DMS153 (cell line): ENCODE measurements around the gene PGAP2.
"Not testable (repeated sequence)": the region's sequence is repeated elsewhere in the genome, so short reads cannot be mapped to it uniquely, and the experiment has no call there.

Experiments used
- DNase-seq: peaks from one replicate; lab custom pipeline; 2025; lab: John Stamatoyannopoulos, UW

The PGAP2 gene

DNA sequence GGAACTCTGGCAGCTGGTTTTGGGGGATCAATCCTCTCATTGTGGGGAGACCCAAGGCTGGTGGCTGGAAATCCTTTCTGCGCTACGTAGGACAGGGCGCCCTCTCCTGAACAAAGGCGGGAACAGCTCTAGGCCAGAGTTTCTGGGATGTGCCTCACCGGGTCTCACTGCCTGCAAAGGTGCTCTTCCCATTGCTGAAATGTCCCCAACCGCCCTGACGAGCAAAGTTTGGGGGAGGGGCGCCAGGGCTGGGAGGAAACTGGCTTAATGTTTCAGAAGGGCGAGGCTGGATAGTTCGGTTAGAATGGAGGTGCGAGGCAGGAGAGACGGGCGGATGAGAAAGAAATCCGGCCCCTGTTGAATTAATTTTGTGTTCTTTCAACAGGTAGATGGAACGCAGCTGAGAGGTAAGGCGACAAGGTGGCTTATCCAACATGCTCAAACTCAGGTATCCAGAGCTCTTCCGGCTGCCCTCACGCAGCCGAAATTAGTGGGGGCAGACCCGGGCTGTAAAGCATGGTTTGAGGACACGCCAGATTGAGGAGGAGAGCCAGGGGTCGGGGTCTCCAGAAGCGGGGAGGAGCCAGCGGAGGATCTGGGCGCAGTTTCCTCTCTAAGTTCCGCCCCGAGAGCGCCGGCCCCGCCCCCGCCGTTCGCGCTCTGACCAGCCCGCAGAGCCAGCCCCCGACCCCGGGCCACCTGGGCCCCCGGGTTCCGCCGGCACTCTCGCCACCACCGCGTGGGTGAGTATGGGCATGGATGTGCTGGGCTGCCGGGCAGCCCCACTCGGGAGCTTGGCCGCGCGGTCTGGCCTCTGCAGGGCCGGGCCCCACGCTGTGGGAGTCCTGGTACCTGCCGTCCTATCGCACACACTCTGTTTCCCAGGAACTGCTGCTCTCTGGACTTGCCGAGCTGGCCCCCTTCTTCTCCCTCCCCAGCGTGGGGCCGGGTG, at the start of gene PGAP2:
Gene PGAP2, plus strand, starts transcription at position 652 of the 952 bp plus-strand sequence. CDS start 2,700 bp downstream, outside the sequence.
- DNase-seq: peak; percentile 62

DNA sequence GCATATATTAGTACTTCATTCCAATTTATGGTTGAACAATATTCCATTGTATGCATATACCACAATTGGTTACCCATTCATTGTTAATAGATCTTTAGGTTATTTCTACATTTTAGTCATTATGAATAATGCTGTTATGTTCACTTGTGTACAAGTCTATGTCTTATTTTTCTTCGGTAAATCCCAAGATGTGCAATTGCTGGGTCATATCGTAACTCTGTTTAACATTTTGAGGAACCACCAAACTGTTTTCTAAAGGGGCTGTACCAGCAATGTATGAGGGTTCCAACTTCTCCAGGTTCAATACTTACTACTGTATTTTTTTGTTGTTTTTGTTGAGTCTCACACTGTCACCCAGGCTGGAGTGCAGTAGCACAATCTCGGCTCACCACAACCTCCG, 44.1 kb upstream of the PGAP2 start:
- DNase-seq: no peak

DNA sequence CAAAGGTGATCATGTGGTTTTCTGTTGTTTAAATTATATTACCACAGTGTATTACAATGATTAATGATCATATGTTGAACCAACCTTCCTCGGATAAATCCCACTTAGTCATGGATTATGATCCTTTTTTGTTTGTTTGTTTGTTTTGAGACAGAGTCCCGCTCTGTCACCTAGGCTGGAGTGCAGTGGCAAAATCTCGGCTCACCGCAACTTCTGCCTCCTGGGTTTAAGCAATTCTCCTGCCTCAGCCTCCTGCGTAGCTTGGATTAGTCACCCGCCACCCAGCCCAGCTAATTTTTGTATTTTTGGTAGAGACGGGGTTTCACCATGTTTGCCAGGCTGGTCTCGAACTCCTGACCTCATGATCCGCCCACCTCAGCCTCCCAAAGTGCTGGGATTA, 41.5 kb upstream of the PGAP2 start:
- DNase-seq: not testable (repeated sequence)

DNA sequence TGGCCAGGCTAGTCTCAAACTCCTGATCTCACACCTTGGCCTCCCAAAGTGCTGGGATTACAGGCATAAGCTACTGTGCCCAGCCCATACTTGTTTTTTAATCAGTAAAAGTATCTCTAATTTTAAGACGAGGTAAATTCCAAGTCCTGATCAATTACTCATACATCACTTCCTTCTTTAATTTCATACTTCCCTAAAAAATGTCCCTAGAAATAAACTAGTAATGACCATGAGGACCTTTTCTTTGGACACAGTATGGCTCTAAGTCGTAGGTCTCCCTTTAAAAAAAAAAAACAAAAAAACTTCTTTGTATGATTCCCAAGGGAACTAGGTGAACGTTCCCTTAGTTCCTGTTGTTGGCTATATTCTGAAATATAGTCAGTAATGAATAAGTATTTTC, 40.8 kb upstream of the PGAP2 start:
- DNase-seq: no peak

DNA sequence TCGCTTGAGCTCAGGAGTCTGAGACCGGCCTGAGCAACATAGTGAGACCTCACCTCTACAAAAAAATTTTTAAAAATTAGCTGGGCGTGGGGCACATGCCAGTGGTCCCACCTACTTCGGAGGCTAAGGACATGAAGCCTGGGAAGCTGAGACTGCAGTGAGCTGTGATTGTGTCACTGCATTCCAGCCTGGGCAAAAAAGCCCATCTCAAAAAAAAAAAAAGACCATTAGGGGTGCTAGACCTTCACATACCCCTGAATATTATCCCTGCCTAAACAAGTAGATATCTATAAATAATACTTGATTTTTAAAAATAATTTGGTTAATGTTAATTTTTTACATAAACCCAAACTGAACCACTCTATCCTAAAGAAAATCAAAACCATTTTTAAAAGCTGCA, 35.2 kb upstream of the PGAP2 start:
- no peak for DNase-seq

DNA sequence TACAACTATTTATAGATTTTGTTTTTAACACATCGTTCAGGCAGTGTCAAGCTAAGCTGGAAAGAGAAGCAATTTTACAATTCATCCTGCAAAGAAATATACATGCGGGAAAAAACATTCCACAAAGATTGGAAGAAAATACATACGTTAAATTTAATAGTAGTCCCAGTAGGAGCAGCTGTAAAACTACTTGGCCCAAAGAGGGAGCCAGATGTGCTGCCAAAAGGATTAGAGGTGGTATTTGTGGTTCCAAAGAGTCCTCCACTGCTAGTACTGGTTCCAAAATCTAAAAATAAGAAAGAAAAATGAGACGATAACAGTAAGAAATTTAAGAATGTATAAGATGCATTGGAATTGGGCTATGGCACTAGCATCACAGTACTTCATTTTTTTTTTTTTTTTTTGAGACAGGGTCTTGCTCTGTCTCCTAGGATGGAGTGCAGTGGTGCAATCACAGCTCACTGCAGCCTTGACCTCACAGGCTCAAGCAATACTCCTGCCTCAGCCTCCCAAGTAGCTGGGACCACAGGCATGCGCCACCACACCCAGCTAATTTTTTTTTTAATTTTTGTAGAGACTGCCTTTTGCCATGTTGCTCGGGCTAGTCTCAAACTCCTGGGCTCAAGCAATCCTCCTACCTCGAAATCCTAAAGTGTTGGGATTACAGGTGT, 32.5 kb upstream of the PGAP2 start:
- no peak for DNase-seq

DNA sequence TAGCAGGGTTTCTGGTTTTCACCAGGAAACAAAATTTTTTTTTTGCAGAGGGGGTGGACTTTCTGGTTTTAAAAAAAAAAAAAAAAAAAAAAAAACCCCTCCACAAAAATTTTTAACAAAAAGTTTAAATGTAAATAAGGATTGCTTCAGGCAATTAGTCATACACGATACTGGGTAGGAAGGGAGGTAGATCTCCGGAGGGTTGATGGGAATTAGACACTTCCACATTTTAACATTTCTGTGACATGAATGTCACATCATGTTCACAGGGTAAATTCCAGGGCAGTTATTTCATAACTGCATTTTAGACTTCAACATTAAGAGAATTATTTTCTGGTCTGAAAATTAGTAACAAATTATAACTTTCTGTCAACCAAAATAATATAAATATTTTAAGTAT, 26.9 kb upstream of the PGAP2 start:
- no peak for DNase-seq

DNA sequence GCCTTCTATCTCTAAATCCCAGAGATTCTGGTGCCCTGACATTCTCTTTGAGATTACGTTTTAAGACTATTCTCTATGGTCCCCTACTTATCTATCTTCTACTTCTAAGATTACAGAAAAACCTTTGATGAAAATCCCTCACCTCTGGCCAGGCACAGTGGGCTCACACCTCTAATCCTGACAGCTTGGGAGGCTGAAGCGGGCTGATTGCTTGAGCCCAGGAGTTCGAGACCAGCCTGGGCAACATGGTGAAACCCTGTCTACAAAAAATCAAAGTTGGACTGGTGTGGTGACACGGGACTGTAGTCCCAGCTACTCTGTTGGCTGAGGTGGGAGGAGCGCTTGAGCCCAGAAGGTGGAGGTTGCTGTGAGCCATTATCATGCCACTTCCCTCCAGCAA, 25.4 kb upstream of the PGAP2 start:
- DNase-seq: no peak

DNA sequence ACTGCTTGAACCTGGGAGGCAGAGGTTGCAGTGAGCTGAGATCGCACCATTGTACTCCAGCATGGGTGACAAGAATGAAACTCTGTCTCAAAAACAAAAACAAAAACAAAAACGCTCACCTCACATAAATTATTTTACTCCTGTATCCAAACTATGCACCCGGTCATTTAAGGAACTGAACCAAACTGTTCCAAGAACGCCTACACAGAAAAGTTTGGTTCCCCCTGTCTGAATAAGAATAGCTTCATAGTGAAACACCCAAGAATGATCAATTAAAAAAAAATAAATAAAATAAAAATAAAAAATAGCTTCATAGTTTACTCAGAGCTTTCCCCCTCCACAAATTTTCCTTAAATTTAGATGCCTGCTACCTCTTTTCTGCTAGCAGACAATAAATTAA, 24.7 kb upstream of the PGAP2 start:
- no peak for DNase-seq

DNA sequence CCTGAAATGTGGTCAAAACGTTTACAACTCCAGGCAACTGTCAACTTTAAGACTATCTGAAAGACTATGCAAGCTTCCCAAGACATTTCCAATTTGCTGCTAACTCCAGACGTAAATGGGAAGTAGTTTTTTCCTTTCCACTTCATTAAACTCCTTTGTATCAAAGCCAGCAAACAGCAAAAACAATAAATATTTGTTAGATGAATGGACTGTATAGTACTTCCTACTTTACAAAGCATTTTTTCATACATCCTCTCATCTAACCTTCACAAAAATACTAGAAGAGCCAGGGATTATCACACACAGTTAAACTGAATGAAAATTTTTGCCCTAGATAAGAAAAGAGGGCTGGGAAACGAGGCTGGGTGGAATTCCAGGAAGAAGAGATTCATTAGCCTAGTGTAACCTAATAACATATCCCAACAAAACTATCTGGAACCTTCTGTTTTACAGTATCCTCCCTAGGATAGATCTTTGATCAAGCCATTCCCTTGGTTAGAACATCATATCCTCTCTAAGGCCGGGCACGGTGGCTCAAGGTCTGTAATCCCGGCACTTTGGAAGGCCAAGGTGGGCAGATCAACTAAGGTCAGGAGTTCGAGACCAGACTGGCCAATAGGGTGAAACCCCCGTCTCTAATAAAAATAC, 21.5 kb upstream of the PGAP2 start:
- no peak for DNase-seq

DNA sequence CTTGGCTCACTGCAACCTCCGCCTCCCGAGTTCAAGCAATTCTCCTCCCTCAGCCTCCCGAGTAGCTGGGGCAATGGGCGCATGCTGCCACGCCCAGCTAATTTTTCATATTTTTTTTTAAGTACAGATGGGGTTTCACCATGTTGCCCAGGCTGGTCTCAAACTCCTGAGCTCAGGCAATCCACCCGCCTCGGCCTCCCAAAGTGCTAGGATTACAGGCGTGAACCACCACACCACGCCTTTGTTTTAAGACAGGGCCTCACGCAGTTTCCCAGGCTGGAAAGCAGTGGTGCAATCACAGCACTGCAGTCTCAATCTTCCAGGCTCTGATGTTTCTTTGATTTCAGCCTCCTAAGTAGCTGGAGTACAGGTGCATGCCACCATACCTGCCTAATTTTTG, 14.0 kb upstream of the PGAP2 start:
- not testable (repeated sequence) for DNase-seq

DNA sequence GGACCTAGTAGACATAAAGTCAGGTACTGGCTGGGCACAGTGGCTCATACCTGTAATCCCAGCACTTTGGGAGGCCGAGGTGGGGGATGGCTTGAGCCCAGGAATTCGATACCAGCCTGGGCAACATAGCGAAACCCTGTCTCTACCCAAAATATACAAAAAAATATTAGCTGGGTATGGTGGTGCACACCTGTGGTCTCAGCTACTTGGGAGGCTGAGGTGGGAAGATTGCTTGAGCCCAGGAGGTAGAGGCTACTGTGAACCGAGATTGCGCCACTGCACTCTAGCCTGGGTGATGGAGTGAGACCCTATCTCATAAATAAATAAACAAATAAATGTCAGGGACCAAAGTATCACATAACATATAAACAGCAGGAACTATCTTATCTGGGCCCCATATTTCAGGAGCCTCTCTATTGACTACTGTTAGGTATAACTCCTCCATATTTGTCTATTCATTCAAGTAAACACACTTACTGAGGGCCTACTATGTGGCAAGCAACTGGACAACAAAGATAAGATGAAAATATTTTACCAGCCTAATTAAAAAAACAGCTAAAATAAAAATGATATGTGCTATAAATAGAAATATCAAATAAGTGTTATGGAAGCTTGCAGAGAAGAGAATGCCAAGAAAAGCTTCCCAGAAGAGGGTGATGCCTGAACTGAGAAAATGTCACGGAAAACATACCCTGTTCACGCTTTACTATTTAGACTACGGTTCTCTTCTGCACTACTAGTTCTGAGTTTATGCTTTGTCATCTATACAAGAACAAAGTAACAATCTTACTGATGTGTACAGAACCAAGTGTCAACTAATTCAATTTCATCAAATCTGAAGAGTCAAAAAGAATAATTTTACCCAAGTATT, 13.0 kb upstream of the PGAP2 start:
- DNase-seq: no peak

DNA sequence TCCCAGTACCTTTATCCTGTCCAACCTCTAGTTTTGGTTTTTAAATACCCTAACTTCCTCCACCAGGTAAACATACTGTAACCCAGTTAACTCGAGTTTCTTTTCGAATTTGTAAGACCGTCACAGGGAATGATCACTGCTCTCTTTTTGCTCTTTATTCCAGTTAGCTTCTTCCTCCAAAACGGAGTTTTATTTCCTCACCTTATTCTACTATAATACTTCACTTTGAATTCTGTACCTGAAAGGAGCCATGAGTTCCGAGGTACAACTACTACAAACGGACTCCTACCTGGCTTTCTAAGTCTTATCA, 12.4 kb upstream of the PGAP2 start:
- no peak for DNase-seq

DNA sequence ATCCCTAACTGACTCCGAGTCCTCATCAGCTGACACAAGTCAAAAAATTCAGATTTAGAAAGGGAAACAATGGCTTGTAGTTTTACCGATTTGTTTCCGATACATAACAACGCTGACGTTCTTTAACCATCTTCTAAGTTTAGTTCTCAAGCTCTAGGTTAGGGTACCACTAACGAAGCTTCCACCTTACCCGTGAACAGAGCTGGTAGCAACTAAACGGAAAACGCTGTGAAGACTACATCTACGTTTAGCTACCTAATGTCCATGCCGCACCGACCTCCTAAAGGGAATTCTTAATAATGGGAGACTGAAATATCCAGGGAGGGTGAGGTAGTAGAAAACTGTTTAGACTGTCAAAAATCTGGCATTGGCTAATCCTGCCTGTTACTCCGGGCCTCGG, 12.0 kb upstream of the PGAP2 start:
- no peak for DNase-seq

DNA sequence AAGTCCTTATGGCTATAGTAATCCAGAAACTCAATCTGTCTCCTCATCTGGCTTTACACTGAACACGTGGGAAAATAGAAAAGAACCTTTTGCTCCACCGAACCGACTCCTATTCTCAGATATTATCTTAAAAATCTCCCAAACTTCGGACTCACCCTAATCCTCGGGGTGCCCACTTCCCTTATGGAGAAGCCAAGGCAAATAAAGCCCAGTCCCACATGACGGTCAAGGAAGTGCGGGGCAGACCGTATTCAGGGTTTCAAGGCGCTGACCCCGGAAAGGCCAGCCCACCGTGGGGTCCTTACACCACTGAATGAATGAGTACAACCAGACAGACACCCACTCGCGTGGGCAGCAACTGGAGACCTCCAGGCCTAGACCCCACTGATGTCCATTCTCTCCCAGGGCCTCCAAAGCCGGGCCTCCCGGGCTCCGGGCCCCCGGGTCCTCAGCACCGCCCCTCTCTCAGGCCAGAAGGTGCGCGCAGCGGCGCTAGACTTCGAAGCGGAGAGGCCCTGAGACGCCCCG, 11.5 kb upstream of the PGAP2 start:
- DNase-seq: no peak

DNA sequence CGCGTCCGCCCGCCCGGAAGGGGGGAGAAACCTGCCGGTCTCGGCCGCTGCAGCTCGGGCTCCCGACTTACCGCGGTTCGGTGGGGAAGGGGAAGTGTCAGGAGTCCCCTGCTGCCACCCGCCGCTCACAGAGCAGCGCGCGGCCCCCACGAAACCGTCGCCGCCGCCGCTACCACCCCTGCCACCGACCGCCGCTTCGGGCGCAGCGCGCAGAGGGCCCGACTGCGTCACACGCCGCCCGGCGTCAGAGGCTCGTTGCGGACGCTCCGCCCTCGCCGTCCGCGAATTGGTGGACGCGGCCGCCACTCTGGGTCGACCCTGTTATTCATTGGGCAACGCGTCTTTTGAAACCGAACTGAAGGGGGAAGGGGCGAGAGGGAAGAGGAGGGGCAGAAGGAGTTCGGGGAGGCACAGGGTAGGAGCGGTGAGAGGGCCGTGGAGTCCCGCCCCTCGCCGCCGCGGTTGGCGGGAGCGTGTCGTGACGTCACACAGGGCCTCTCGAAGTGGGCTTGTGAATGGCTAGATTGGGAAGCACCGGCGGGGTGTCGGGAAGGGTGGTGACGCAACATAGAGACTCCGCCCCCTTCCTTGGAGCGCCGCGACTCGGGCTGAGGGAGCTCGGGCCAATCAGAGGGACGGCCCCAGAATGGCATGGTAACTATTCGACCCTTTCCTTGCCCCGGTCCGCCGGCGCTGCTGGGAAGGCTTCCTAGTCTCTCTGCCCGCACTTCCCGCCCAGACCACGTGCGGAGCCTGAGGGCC, 10.8 kb upstream of the PGAP2 start, which contains the start of gene NUP98:
Gene NUP98, minus strand, starts transcription at position 226 of the 762 bp plus-strand sequence. CDS start 15,437 bp downstream, outside the sequence.
- peak; percentile 99 for DNase-seq

DNA sequence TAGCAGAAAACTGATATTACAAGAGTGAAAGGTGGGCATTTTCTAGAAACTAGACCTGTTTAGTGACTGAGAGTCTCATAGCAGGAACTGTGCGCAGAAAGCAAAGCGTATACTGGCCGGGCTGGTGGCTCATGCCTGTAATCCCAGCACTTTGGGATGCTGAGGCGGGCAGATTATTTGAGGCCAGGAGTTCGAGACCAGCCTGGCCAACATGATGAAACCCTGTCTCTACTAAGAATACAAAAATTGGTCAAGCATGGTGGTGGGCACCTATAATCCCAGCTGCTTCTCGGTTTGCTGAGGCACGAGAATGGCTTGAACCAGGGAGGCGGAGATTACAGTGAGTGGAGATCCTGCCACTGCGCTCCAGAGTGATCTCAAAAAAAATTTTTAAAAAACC, 9.2 kb upstream of the PGAP2 start:
- no peak for DNase-seq

DNA sequence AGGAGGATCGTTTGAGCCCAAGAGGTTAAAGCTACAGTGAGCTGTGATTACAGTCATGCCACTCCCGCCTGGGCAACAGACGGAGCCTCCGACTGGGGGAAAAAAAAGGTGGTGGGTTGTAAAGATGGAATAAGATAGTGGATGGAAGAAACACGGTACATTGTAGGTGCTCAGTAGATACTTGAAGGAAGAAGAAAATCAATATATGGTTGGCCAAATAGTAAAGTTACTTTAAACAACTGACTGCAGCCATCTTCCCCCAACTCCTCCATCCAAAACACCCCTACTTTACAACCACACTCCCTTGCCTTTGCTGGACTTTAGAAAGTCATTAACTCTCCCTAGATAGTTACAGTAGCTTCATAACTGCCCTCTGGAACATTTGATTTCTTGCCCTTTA, 8.5 kb upstream of the PGAP2 start:
- no peak for DNase-seq

DNA sequence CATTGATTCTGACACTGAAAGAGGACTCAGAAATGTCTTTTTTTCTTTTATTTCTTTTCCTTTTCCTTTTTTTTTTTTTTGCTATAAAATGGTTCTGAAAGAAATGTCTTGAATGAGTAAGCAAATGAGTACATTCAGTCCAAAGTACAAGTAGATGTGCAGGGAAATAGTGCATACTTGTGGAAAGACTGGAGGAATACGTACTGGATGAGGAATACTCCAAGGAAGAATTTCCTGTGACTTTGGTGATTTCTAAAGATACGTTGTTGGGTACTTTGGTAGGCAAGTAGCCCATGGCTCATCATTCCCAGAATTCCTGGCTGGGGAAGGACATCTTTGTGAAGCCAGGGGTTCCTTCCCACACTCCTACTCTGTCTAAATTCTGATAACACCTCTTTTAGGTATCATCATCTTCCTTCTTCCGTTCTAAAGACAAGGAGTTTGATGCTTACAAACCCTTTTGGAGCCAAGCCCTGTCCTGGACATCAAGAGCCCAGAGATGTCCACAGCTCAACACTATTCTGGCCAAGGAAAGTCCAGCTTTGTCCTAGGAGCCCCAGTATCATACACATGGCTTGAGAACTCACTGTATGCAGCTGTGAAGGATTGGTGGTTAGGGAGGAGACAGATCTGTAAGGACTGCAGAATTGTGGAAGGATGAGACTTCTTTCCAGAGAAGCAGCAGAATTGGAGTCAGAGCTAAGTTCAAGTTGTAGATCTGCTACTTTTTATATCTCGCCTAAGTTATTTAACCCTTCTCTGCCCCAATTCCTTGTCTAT, 6.2 kb upstream of the PGAP2 start:
- no peak for DNase-seq
